ENCODE measurements around the gene SCUBE1.

Gene SCUBE1

DNA sequence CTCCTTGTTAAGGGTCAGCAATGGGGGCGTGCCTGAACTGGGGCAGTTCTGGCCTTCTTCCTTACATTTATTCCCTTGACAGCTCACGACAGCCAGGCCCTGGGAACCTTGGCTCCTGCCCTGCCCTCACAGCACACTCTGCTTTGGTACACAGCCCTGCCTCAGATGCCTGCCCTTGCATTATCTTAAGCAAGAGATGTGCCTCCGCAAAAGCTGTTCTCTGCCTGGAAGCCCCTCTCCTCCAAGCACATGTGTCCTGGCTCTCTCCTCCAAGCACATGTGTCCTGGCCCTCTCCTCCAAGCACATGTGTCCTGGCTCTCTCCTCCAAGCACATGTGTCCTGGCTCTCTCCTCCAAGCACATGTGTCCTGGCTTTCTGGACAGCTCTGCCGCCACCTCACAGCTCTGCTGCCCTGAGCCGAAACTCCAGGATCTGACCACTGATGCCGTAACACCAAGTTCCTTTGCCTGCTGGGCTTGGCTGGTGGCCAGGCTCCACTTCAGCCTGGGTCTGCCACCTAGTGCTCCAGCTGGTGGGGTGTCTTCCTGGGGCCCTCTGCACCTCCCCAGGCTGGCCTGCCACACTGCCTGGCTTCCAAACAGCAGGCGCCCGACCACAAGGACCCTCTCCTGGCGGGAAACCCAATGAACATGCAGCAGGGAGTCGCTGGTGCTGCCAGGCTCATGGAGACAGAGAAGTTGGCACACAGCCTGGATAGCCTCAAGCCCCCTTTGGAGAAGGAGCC is 53.0 kb downstream of the SCUBE1 start:
- no peaks in the 10 kb centered on the region for H3K9me3 ChIP-seq (ENCODE audit: low read length)
- H2AFZ ChIP-seq (ENCODE audit: low read length), result no peak overlapping the region
- TF ChIP-seq, protein P1, sequence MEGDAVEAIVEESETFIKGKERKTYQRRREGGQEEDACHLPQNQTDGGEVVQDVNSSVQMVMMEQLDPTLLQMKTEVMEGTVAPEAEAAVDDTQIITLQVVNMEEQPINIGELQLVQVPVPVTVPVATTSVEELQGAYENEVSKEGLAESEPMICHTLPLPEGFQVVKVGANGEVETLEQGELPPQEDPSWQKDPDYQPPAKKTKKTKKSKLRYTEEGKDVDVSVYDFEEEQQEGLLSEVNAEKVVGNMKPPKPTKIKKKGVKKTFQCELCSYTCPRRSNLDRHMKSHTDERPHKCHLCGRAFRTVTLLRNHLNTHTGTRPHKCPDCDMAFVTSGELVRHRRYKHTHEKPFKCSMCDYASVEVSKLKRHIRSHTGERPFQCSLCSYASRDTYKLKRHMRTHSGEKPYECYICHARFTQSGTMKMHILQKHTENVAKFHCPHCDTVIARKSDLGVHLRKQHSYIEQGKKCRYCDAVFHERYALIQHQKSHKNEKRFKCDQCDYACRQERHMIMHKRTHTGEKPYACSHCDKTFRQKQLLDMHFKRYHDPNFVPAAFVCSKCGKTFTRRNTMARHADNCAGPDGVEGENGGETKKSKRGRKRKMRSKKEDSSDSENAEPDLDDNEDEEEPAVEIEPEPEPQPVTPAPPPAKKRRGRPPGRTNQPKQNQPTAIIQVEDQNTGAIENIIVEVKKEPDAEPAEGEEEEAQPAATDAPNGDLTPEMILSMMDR (IDR thresholded peaks at IDR 0.05; ENCODE audit: low read length), result no peak
- no peak for TF ChIP-seq EZH2 (IDR thresholded peaks at IDR 0.05; ENCODE audit: borderline replicate concordance, low read length)
- H3K79me2 ChIP-seq (ENCODE audit: insufficient read depth, low read length), result no peaks in the 10 kb centered on the region
- no peaks in the 10 kb centered on the region for H3F3A ChIP-seq (ENCODE audit: insufficient read depth, low read length)
- H3K27me3 ChIP-seq (ENCODE audit: insufficient read depth, low read length), result no peaks in the 10 kb centered on the region
- H3K4me1 ChIP-seq (ENCODE audit: insufficient read depth, low read length, severe bottlenecking), result no peaks in the 10 kb centered on the region
- H3K4me2 ChIP-seq (ENCODE audit: low read length), result no peak overlapping the region
- no peaks in the 10 kb centered on the region for H4K20me1 ChIP-seq (ENCODE audit: insufficient read depth, low read length)
- H3K27ac ChIP-seq (ENCODE audit: low read depth, low read length, poor library complexity, severe bottlenecking), result no peak overlapping the region
- no peak overlapping the region for H3K9ac ChIP-seq (ENCODE audit: low read length)
- H3K4me3 ChIP-seq (ENCODE audit: low read depth, low read length, poor library complexity, severe bottlenecking), result no peak overlapping the region
- no peaks in the 10 kb centered on the region for H3K9me2 ChIP-seq (ENCODE audit: low read depth, low read length)
- no peaks in the 10 kb centered on the region for H3K36me3 ChIP-seq (ENCODE audit: insufficient read depth, low read length)

DNA sequence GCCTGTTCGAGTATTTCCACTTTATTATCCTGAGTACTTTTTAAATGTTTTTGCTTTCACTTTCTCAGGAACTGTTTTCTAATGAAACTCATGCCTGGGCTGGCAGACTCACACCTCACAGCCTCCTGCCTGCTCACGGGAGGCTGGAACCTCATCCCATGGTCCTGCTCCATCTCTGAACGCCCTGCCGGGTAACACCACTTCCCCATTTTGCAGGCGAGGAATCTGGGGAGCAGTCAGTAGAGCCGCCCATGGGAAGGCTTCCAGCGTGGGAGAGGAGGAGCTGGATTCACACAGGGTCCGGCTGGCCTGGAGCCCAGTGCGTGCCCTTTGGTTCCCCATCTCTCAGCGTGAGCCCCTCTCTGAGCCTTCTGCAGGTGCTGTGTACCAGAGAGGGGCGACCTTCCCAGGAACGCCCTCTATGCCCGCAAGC is 53.6 kb downstream of the SCUBE1 start:
- Histone ChIP-seq H3K27ac (ENCODE audit: low read depth, low read length, poor library complexity, severe bottlenecking) (no peak overlapping the region), H3K4me3 (ENCODE audit: low read depth, low read length, poor library complexity, severe bottlenecking) (no peak overlapping the region), H3K4me2 (ENCODE audit: low read length) (no peak overlapping the region), H3K27me3 (ENCODE audit: insufficient read depth, low read length) (no peaks in the 10 kb centered on the region), H3F3A (ENCODE audit: insufficient read depth, low read length) (no peaks in the 10 kb centered on the region), H3K9me2 (ENCODE audit: low read depth, low read length) (no peaks in the 10 kb centered on the region), H3K36me3 (ENCODE audit: insufficient read depth, low read length) (no peaks in the 10 kb centered on the region), H3K79me2 (ENCODE audit: insufficient read depth, low read length) (no peaks in the 10 kb centered on the region), H3K4me1 (ENCODE audit: insufficient read depth, low read length, severe bottlenecking) (no peaks in the 10 kb centered on the region), H3K9ac (ENCODE audit: low read length) (no peak overlapping the region), H3K9me3 (ENCODE audit: low read length) (no peaks in the 10 kb centered on the region), H4K20me1 (ENCODE audit: insufficient read depth, low read length) (no peaks in the 10 kb centered on the region), H2AFZ (ENCODE audit: low read length) (no peak overlapping the region)
- no peak for TF ChIP-seq EZH2 (IDR thresholded peaks at IDR 0.05; ENCODE audit: borderline replicate concordance, low read length)
- TF ChIP-seq, protein P1 (IDR thresholded peaks at IDR 0.05; ENCODE audit: low read length), result no peak

- no peak overlapping the region for H3K4me3 ChIP-seq (ENCODE audit: low read depth, low read length, poor library complexity, severe bottlenecking)
- no peaks in the 10 kb centered on the region for H3F3A ChIP-seq (ENCODE audit: insufficient read depth, low read length)
- H3K9me2 ChIP-seq (ENCODE audit: low read depth, low read length), result no peaks in the 10 kb centered on the region
- no peaks in the 10 kb centered on the region for H3K36me3 ChIP-seq (ENCODE audit: insufficient read depth, low read length)
- H3K9me3 ChIP-seq (ENCODE audit: low read length), result no peaks in the 10 kb centered on the region
- no peak overlapping the region for H2AFZ ChIP-seq (ENCODE audit: low read length)
- H3K9ac ChIP-seq (ENCODE audit: low read length), result no peak overlapping the region
- H3K27ac ChIP-seq (ENCODE audit: low read depth, low read length, poor library complexity, severe bottlenecking), result no peak overlapping the region
- no peak overlapping the region for H3K4me2 ChIP-seq (ENCODE audit: low read length)
- no peaks in the 10 kb centered on the region for H3K4me1 ChIP-seq (ENCODE audit: insufficient read depth, low read length, severe bottlenecking)
- H3K27me3 ChIP-seq (ENCODE audit: insufficient read depth, low read length), result no peaks in the 10 kb centered on the region
- TF ChIP-seq EZH2 (IDR thresholded peaks at IDR 0.05; ENCODE audit: borderline replicate concordance, low read length), result no peak
- TF ChIP-seq, protein P1 (IDR thresholded peaks at IDR 0.05; ENCODE audit: low read length), result no peak
- no peaks in the 10 kb centered on the region for H4K20me1 ChIP-seq (ENCODE audit: insufficient read depth, low read length)
- H3K79me2 ChIP-seq (ENCODE audit: insufficient read depth, low read length), result no peaks in the 10 kb centered on the region
Measured at GRCh38 chr22:43288807-43289420, 54.3 kb downstream of the SCUBE1 start.

Measured in OCI-LY1 (cell line).